ENCODE data around the gene CYP8B1.

- TF ChIP-seq POLR2A (IDR thresholded peaks at IDR 0.05; ENCODE audit: low read length) (no peak), GATA1 (IDR thresholded peaks at IDR 0.05; ENCODE audit: low read depth, low read length) (no peak)
These were observed 19.8 kb upstream of the CYP8B1 start for GRCh38 chr3:42895580-42895868.
